Stomach (tissue), 4 donors: ENCODE measurements around the gene HNRNPD.

Source experiments
- CTCF ChIP-seq, 7 experiments: fragments of 450-650 bp in 4 of 7; fragments of 200-600 bp in 3 of 7; sonication (generic) in 3 of 7; IDR thresholded peaks; one replicate each; pipeline ENCODE4 v1.5.1; 2016 to 2019; ENCODE audit warnings: antibody characterized with exemption in 7 of 7, control low read depth in 2 of 7, mild to moderate bottlenecking in 1 of 7
- EP300 ChIP-seq: sonication (generic); formaldehyde crosslinking; IDR thresholded peaks from one replicate; pipeline ENCODE4 v1.6.1; 2017; ENCODE audit warnings: antibody characterized with exemption

GRCh38 chr4:82381235-82381634, 7.4 kb upstream of the HNRNPD start:
- no peak for TF ChIP-seq EP300
- no peak for TF ChIP-seq CTCF (IDR thresholded peaks at IDR 0.05)
